Large intestine (tissue), 3 donors: Measurements from ENCODE around the gene NEU2. TPM values are rescaled to one million over a fixed set of nuclear protein-coding genes. Genes with fewer than 3 reads are reported as not detected.

Source experiments
- DNase-seq, 2 donors: peaks; one replicate each; pipeline versions ENCODE4 v3.0.0 to v3.0.0-alpha.2; 2013
- H3K27ac ChIP-seq: one replicate; pipeline ENCODE4 v1.5.1; 2013; ENCODE audit warnings: low read length
- H3K27me3 ChIP-seq: 2 replicates; pipeline ENCODE4 v1.6.1; 2013; ENCODE audit warnings: low read length; ENCODE audit not compliant: control insufficient read depth, insufficient read depth
- H3K36me3 ChIP-seq: 2 replicates; pipeline ENCODE4 v1.6.1; 2013; ENCODE audit warnings: low read length; ENCODE audit not compliant: control insufficient read depth, insufficient read depth
- H3K4me1 ChIP-seq: one replicate; pipeline ENCODE4 v1.6.1; 2013; ENCODE audit warnings: low read length; ENCODE audit not compliant: control insufficient read depth, insufficient read depth
- H3K4me3 ChIP-seq: one replicate; pipeline ENCODE4 v1.5.1; 2013; ENCODE audit warnings: low read length
- H3K9me3 ChIP-seq: one replicate; pipeline ENCODE4 v1.6.1; 2013; ENCODE audit warnings: mild to moderate bottlenecking, low read depth, low read length, moderate library complexity; ENCODE audit not compliant: control insufficient read depth
- WGBS: methylation state at CpG from one replicate; pipeline ENCODE4 v1.1.5; 2013; ENCODE audit warnings: low lambda C conversion rate; ENCODE audit not compliant: insufficient coverage; 5-methylcytosine and 5-hydroxymethylcytosine counted together
- polyA plus RNA-seq: library from polyadenylated mRNA; unstranded; fragments of 120-200 nt; gene quantifications from one replicate; pipeline ENCODE4 v1.2.1, GENCODE V29; 2013

The NEU2 gene
- polyA plus RNA-seq, 1 donor = not detected

GRCh38 chr2:233034091-233034882 lies 1.8 kb downstream of the NEU2 start:
- H3K27me3 ChIP-seq = no peaks in the 10 kb centered on the region

GRCh38 chr2:233035426-233036161 lies 3.1 kb downstream of the NEU2 start:
- DNase-seq = no peak
- Histone ChIP-seq H3K4me3 (no peak overlapping the region), H3K27me3 (no peaks in the 10 kb centered on the region), H3K4me1 (no peaks in the 10 kb centered on the region), H3K9me3 (peaks cover 5% of the 10 kb centered on the region), H3K27ac (no peak overlapping the region), H3K36me3 (no peaks in the 10 kb centered on the region)
- WGBS = no CpG with 5 or more reads among the region's 23 CpGs

More at GRCh38 chr2:233034091-233034882, 1.8 kb downstream of the NEU2 start:
- no CpG with 5 or more reads among the region's 37 CpGs for WGBS
- no peaks in the 10 kb centered on the region for H3K36me3 ChIP-seq
- no peak overlapping the region for H3K27ac ChIP-seq
- H3K4me3 ChIP-seq = no peak overlapping the region
- peaks cover 5% of the 10 kb centered on the region for H3K9me3 ChIP-seq
- DNase-seq = no peak
- no peaks in the 10 kb centered on the region for H3K4me1 ChIP-seq

GRCh38 chr2:233036162-233036838 lies 3.8 kb downstream of the NEU2 start:
- Histone ChIP-seq H3K9me3 (peaks cover 5% of the 10 kb centered on the region), H3K4me1 (no peaks in the 10 kb centered on the region), H3K27me3 (no peaks in the 10 kb centered on the region), H3K4me3 (no peak overlapping the region), H3K27ac (no peak overlapping the region), H3K36me3 (no peaks in the 10 kb centered on the region)
- 93% methylated on average over 4 of the region's 12 CpGs for WGBS
- DNase-seq = no peak

GRCh38 chr2:233037078-233037477 lies 4.6 kb downstream of the NEU2 start:
- 83% methylated on average over 1 of the region's 2 CpGs for WGBS
- no peaks in the 10 kb centered on the region for H3K27me3 ChIP-seq

GRCh38 chr2:233039212-233039845 lies 6.9 kb downstream of the NEU2 start:
- no peaks in the 10 kb centered on the region for H3K36me3 ChIP-seq
- H3K27me3 ChIP-seq = peaks cover 2% of the 10 kb centered on the region
- WGBS = 83% methylated on average over 1 of the region's 8 CpGs
- no peak overlapping the region for H3K4me3 ChIP-seq
- no peaks in the 10 kb centered on the region for H3K4me1 ChIP-seq
- H3K9me3 ChIP-seq = peaks cover 5% of the 10 kb centered on the region
- H3K27ac ChIP-seq = no peak overlapping the region
- DNase-seq = no peak

More at GRCh38 chr2:233037078-233037477, 4.6 kb downstream of the NEU2 start:
- no peak for DNase-seq
- H3K27ac ChIP-seq = no peak overlapping the region
- no peak overlapping the region for H3K4me3 ChIP-seq
- no peaks in the 10 kb centered on the region for H3K4me1 ChIP-seq
- no peaks in the 10 kb centered on the region for H3K36me3 ChIP-seq
- H3K9me3 ChIP-seq = peaks cover 5% of the 10 kb centered on the region

GRCh38 chr2:233039846-233040530 lies 7.5 kb downstream of the NEU2 start:
- no CpG with 5 or more reads among the region's 10 CpGs for WGBS
- Histone ChIP-seq H3K9me3 (peaks cover 5% of the 10 kb centered on the region), H3K4me3 (no peak overlapping the region), H3K36me3 (no peaks in the 10 kb centered on the region), H3K27me3 (peaks cover 2% of the 10 kb centered on the region), H3K27ac (no peak overlapping the region), H3K4me1 (no peaks in the 10 kb centered on the region)
- no peak for DNase-seq

- no peak for DNase-seq
- Histone ChIP-seq H3K4me3 (no peak overlapping the region), H3K27ac (no peak overlapping the region), H3K9me3 (peaks cover 5% of the 10 kb centered on the region), H3K36me3 (no peaks in the 10 kb centered on the region), H3K27me3 (peaks cover 2% of the 10 kb centered on the region), H3K4me1 (no peaks in the 10 kb centered on the region)
- WGBS = no CpG with 5 or more reads among the region's 4 CpGs
Observed at GRCh38 chr2:233040571-233040970, 8.1 kb downstream of the NEU2 start.

GRCh38 chr2:233041722-233042323 lies 9.4 kb downstream of the NEU2 start:
- Histone ChIP-seq H3K9me3 (no peaks in the 10 kb centered on the region), H3K36me3 (no peaks in the 10 kb centered on the region), H3K27me3 (peaks cover 2% of the 10 kb centered on the region), H3K4me1 (no peaks in the 10 kb centered on the region), H3K4me3 (no peak overlapping the region), H3K27ac (no peak overlapping the region)
- DNase-seq = no peak
- 100% methylated on average over 1 of the region's 10 CpGs for WGBS

GRCh38 chr2:233042549-233042948 lies 10.1 kb downstream of the NEU2 start:
- WGBS = 79% methylated on average over 2 of the region's 9 CpGs
- H3K4me3 ChIP-seq = no peak overlapping the region
- DNase-seq = no peak

More at GRCh38 chr2:233042549-233042948, 10.1 kb downstream of the NEU2 start:
- peaks cover 2% of the 10 kb centered on the region for H3K27me3 ChIP-seq
- H3K27ac ChIP-seq = no peak overlapping the region
- no peaks in the 10 kb centered on the region for H3K36me3 ChIP-seq
- H3K9me3 ChIP-seq = no peaks in the 10 kb centered on the region
- no peaks in the 10 kb centered on the region for H3K4me1 ChIP-seq
